SK-MEL-5 (cell line): ENCODE data around the gene ZBTB12. TPM values are rescaled to one million over a fixed set of nuclear protein-coding genes. Genes with fewer than 3 reads are reported as not detected.

Experiments
- DNase-seq: peaks from one replicate; pipeline ENCODE4 v3.0.0-alpha.2; 2016; ENCODE audit warnings: low read depth, low spot score
- in situ Hi-C: cut with HindIII; loops from 2 replicates; pipeline ENCODE4 v1.10.0; 2016; ENCODE audit warnings: low sequenced_read_pairs, high pct_unique_total_duplicates, low pct_unique_long_range_greater_than_20kb
- total RNA-seq: library from RNA; depleted of rRNA; stranded (reverse); fragments of >200 nt; shearing (Covaris generic); gene quantifications from 2 replicates; pipeline ENCODE4 v1.2.3, GENCODE V29; 2014

Gene ZBTB12
- total RNA-seq, 1 experiment from 2014 or later = 1.3 TPM

DNA sequence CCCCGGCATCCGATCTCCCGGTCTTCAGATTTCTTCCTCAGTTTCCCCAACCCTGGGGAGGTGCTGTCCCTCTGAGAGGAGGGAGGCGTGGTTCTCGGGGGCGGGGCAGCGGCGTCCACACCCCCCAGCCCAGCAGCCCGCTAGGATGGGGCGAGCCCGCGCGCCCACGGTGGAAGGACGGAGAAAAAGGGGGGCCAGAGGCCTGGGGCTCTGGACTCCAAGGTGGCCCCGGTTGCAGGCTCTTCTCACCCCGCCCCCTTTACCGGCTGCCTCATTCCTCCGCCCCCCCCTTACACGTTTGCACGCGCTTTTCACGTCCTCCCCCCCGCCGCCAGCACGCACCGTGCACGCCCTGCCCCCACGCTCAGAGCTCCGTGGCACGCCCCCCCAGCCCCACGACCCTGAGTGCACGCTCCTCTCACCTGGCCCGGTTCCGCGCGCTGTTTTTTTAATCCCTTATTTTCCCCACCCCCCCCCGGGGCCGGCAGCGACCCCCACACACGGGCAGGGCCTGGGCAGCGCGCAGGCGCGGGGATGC is 402 bp downstream of the ZBTB12 start:
- in situ Hi-C loops = no loop called here
- DNase-seq = peak; percentile 49

DNA sequence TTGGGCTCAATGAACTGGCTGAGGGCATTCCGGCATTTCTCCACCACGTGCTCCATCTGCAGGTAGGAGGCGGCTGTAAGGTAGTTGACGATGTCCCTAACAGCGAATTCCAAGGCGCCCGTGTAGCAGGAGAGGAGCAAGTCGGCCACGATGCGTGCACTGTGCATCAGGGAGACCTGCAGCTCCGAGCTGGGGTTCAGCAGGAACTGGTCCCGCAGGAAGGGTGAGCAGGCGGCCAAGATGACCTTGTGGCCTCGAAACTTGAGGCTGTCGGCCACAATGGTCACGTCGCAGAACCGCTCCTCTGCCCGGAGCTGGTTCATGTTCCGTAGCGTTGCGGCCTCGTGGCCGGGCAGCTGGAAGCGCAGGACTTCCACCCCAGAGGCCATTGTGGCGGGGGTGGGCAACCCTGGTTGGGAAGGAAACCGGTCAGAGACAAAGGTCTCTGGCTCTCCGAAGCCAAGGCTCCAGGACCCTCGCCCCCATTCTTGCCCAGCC is 920 bp downstream of the ZBTB12 start:
- in situ Hi-C loops = no loop called here
- no peak for DNase-seq

DNA sequence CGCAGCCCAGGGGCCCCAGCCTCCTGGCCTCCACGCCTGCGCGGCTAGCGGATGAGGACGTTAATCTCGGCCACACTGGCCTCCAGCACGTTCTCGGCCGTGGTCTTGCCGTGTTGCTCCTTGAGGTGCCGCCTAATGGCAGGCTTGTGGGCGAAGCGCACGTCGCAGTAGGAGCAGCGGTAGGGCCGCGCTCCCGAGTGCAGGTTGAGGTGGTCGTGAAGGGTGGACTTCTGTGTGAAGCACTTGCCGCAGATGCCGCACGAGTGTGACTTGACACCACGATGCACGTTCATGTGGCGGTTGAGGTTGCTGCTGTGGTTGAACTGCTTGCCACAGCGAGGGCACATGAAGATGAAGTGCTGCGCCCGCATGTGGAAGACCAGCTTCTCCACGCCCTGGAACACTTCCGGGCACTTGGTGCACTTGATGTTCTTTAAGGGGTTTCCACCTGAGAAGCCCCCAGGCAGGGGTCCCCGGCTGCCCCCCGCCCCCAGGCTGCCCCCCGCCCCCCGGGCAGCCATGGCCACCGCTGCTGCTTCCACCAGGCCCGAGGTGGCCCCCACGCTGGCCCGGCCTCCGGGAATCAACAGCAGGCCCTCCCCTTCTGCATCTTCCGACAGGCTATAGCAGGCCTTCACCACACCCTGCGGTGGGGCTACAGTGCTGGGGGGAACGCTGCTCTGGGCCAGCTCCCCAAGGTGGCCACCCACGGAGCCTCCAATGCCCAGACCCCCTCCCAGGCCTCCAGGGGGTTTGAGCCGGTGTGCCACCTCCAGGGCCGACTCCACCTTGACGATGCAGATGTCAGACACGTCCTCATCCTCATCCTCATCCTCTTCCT is 1.8 kb downstream of the ZBTB12 start:
- in situ Hi-C loops = no loop called here
- DNase-seq = no peak

DNA sequence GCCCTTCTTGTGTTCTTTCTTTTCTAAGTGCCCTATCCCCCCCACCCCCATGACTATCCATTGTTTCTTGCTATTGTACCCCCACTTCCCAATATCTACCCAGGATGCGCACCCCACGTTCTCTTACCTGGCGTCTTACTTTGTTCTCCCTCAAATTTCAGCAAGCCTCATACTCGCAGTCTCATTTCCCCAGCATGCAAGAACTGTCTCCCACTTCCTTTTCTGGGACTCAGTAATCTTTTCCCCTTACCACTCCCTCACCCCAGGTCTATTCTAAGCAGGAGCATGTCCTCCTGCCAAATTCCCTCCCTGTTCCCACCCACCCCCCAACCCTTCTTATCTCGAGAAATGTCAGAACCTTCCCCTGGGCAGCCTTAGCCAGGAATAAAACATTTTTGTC is 2.7 kb downstream of the ZBTB12 start:
- no peak for DNase-seq
- in situ Hi-C loops = no loop called here

DNA sequence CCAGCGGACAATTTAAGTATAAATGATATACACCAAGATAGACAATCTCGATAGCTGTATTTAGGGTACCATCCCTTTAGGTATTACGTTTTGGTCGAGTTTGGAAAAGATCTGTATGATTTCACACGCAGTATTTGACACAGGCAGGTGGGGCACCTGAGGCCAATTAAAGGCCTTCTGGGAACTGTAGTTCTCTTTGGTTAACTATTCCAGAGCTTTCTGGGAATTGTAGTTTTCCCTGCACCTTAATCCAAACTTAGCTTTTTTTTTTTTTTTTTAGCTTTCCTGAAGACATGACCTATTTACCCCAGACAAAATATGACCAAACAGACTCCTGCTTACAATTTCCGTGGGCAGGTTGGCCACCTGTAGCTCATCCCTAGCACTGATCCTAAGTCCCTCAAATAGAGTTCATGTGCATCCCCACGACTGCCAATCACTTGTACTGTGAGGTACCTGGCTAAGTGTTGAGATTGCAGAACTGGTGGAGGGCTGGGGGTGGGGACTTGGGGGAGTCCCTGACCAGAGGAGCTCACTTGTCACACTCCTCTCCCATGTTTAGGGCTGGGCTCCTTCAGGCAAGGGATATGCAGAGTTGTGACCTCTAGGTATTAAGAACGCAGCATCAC is 3.4 kb downstream of the ZBTB12 start:
- in situ Hi-C loops = no loop called here
- DNase-seq = peak; percentile 61

DNA sequence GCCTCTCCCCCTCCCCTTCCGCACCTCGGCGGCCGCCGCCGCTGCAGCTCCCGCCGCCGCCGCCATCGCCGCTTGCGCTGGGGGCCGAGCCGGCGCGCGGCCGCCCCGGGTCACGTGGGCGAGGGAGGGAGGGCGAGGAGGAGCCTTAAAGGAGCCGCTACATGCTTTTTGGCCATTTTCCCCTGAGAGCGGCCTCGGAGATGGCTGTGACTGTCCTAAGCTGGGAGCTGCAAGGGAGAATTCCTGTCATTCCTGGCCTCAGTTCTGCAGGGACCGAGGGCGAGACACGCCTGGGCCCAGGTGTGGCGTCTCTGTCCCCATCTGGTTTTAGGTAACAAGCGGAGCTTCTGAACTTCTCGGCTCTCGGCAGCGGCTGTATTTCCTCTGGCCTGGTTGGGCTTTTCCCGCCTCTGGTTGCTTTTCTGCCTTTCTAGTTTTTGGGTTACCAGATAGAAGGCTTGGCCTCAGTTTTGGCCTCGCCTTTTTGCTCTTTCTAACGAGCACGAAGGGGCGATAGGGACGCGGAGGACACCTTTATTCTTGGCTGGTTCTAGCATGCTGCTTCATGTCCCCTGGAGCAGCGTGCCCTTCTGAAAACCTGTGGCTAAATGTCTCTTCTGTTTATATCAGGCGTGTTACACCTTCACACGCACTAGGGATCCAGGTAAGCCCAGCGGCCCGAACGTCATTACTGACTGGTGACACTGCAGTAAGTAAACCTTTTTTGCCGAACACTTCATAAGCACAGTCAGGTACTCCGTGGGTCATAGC is 4.1 kb downstream of the ZBTB12 start, which contains the start of gene EHMT2:
Gene EHMT2, minus strand, starts transcription at position 87 of the 771 bp plus-strand sequence. Its CDS starts 21 bp downstream, at position 66.
- peak; percentile 84 for DNase-seq
- in situ Hi-C loops = no loop called here

DNA sequence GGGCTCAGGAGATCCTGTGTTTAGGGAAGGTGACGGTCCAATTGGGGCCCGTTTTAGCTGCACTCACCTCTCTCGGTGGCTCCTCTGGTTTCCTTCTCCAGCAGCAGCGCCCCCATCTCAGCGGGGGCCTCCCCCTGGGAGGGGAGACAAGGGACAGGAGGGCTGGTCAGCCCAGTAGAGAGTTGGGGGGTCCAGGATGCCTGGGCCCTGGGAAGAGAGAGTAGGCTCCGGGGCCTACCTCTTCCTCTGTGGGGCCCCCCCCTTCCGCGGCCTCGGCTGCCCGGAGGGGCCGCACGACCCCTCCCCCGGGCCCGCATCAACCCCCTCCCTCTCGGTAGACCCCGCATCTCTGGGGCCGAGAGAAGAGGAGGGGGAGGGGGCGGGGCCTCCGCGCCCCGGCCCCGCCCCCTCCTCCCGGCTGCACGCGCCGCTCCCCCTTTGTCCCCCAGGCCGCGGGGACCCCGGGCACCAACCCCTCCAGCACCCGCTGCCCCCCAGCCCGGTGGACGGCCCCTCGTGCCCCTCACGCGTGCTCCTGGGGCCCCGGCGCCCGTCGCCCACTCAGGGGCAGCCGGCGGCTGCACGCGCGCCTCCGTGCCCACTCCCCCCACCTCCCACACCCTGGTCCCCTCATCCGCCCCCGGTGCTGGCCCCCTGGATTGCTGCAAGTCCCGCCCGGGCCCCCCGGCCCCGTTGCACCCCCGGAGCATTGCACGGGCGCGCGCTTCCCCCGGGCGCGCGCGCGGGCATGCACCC is 4.9 kb downstream of the ZBTB12 start:
- DNase-seq = no peak
- in situ Hi-C loops = no loop called here

DNA sequence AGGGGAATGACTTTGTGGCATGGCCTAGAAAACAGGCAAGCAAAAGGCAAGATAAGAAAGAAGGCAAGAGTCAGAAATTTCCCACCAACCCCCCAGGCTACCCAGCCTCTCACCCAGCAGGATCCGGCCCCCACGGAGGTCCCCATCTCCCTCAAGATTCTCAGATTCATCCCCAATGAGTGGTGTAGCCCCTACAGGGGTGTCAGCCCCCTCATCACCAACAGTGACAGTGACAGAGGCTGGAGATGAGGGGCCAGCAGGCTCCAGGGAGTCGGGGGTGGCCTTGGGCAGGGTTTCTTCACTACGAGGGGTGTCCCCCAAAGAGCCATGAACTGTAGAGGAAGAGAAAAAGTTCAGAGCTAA is 5.4 kb downstream of the ZBTB12 start:
- in situ Hi-C loops = no loop called here
- no peak for DNase-seq

DNA sequence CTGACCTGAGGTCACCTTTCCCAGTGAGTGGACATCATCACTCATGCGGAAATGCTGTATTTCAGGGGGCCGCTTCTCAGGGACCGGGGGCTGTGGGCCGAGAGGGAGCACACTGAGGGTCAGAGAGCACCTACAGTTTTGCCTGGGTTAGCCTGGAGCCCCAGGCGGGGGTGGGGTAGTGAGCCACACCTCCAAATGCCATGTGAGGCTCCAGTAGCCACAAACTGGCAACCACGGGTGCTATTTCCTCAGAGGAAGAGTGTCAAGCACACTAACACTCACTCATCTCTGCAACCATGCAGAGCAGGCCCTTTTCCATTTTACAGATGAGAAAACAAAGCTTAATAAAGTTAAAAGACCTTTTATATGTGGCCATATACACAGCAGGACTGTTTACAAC is 9.1 kb downstream of the ZBTB12 start:
- in situ Hi-C loops = no loop called here
- no peak for DNase-seq

DNA sequence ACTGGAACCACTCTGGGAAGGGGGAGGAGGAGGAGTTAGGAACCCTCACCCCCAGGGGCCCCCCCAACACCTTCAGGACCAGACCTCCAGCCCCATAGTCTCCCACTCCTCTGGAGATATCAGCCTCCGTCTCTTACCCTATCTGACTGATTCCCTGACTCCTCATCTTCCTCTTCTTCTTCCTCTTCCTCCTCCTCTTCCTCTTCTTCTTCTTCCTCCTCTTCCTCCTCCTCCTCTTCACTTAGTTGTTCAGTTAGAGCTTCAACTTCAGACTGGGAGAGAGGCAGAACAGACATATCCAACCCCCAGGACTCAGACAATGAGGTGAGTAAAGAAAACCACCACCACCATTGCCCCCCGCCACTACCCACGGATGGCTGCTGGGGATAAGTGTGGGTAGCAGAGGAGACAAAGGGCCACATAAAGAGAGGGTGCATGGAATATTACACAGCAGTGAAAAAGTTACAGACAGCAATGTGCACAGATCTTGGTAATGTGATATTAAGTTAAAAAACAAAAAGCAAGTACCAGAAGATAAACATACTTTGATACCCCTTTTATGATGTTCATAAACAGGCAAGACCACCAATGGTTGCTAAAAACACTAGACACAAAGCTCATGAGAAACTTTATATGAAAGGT is 12.4 kb downstream of the ZBTB12 start:
- no peak for DNase-seq
- in situ Hi-C loops = no loop called here

DNA sequence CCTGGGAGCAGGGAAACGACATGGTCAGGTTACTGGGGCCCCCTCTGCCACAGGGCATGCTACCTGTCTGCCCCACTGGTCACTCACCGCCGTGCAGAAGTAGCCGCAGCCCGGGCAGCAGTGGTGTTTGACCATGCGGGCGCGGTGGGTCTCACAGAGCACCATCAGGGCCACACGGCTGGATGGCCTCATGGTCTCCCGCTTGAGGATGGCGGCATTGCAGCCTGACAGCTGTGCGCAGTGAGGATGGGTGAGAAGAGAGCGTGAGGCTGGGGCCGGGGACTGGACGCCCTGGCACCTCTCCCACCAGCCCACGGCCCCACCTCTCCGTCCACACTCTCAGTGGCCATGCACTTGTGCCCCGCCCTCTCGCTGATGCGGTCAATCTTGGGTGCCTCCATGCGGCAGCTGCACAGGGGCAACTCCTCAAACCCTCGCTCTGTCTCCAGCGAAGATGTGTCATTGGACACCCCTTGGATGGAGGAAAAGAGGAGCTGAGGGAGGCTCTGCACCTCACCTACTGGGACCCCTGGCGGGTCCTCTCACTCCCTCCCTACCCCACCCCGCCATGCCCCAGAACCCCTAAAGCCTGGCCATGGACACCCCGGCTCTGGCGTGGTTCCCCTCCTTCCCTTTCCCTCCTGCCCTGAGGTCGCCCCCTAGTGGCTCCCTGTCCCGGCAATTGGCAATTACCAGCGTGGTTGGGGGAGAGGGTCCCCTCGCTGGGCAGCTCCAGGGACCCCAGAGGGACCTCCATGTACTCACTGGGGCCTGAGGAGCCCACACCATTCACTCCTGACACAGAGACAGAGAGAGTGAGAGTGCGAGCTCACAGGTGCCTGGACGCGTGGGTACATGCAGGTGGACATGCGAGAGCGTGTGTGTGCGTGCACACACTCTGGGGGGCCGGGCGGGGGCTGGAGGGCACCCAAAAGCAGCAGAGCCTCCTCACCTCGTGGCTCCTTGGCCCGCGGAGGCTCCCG is 13.3 kb downstream of the ZBTB12 start:
- in situ Hi-C loops = no loop called here
- DNase-seq = peak; percentile 28

DNA sequence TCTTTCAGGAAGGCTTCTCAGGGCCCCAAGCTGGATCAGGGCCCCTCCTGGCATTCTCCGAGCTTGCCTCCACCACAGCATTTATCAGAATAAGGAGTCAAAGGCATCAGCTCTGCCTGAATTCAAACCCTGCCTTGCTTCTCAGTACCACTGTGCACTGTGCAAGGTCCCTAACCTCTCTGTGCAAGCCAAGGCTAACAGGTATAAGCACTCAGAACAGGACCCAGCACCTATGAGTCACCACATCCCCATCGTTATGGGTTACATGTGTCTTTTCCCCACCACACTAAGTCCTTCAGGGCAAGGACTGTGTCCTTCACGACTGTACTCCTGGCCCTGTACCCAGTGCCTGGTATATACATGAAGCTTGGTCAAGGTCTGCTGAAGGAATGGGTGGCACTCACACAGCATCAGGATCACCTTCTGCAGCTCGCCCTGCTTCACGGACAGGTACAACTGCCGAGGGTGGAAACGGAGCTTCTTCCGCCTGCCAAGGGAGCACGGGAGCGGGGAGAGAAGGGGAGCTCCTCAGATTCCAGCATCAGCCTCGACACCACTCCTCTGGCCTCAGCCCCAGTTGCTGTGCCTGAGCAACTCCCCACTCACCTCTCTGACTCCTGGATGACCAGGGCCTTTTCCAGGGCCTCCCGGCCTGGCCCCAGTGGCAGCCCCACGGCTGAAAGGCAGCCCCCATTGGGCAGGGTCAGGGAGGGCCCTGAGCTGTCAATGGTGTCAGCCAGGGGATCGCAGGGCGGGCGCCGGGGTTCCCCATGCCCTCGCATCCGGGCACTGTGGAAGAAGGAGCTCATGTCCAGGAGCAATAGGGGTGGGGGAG is 14.5 kb downstream of the ZBTB12 start:
- DNase-seq = no peak
- in situ Hi-C loops = no loop called here

DNA sequence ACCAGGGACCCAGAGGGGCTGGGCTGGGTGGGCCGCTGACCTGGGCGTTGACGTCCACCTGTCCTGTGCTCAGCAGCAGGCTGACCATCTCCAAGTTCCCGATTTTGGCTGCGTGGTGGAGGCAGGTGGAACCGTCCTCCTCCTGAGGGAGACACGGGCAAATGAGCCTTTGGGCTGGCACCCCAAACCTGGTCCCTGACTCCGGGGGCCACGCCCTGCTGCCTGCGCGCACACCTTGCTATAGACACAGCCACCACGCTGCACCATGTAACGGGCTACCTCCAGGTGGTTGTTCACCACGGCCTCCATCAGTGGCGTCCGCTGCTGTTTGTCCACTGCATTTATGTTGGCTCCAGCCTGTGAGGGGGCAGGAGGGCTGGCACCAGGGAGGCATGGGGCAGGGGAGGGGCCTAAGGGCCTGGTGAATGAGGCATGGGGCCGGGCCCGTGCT is 15.3 kb downstream of the ZBTB12 start:
- DNase-seq = no peak
- in situ Hi-C loops = no loop called here

DNA sequence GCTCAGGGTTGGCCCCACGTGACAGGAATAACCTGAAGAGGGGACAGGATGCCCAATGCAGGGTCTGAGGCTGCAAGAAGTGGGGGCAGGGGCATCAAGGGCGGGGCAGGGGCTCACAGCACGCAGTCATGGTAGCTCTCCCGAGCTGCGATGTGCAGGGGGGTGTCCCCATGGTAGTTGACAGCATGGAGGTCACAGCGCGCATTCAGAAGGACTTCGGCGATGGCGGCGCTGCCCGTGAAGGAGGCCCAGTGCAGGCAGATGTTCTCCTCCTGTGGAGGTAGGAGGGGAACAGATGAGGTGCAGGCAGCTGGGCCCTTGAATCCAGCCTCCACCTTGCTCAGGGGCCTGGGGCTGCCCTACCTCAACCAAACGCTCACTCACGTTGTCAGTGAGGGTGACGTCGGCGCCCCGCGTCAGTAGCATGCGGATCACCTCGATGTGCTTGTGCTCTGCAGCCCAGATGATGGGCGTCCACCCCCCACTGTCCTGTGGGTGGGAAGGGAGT is 17.3 kb downstream of the ZBTB12 start:
- in situ Hi-C loops = no loop called here

DNA sequence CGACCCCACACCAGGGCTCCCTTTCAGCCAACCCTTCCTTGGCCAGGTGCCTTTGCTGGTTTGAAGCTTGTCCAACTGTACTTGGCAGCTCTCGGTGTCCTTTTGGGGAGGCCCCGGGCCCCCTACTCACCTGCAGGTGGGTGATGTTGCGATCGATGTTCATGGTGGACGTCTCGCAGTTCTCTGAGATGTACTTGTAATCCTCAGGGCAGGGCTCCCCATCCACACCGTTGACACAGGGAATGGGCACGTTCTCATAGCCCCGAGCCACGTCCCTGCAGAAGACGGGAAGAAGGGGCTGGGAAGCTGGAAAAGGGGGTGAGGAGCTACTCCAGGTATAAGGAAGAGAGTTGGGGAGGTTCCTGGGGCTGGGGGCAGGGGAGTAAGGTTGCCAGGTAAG is 18.2 kb downstream of the ZBTB12 start:
- in situ Hi-C loops = no loop called here
- no peak for DNase-seq

More for the DNA sequence above, 17.3 kb downstream of the ZBTB12 start:
- no peak for DNase-seq
